GM19372 (cell line): ENCODE measurements around the gene ATP6V1F.

Experiments
- ATAC-seq: cut with Tn5 transposase; IDR thresholded peaks from one replicate; pipeline ENCODE4 v1.9.1; 2021; ENCODE audit warnings: mild to moderate bottlenecking, low read depth, moderate library complexity; ENCODE audit not compliant: unreplicated experiment

The ATP6V1F gene

GRCh38 chr7:128881458-128882125, 18.9 kb downstream of the ATP6V1F start:
- no peak for ATAC-seq

GRCh38 chr7:128882134-128882533, 19.5 kb downstream of the ATP6V1F start:
- ATAC-seq: no peak

- ATAC-seq: no peak
Observed at GRCh38 chr7:128883622-128884448, 21.2 kb downstream of the ATP6V1F start.

- ATAC-seq: no peak
Observed at GRCh38 chr7:128884561-128885369, 22.1 kb downstream of the ATP6V1F start.

GRCh38 chr7:128885370-128886187, 22.9 kb downstream of the ATP6V1F start:
- ATAC-seq: no peak

- ATAC-seq: no peak
Observed at GRCh38 chr7:128886391-128887168, 23.9 kb downstream of the ATP6V1F start.

- ATAC-seq: no peak
Observed at GRCh38 chr7:128887169-128888038, 24.7 kb downstream of the ATP6V1F start.

- ATAC-seq: no peak
Observed at GRCh38 chr7:128888039-128888755, 25.5 kb downstream of the ATP6V1F start.

- ATAC-seq: no peak
Observed at GRCh38 chr7:128888756-128889095, 26.1 kb downstream of the ATP6V1F start.

GRCh38 chr7:128889121-128889520, 26.5 kb downstream of the ATP6V1F start:
- no peak for ATAC-seq

- ATAC-seq: no peak
Observed at GRCh38 chr7:128890306-128891109, 27.9 kb downstream of the ATP6V1F start.

GRCh38 chr7:128891110-128891941, 28.7 kb downstream of the ATP6V1F start:
- no peak for ATAC-seq

- no peak for ATAC-seq
Observed at GRCh38 chr7:128891942-128892269, 29.2 kb downstream of the ATP6V1F start.

GRCh38 chr7:128892521-128893250, 30.0 kb downstream of the ATP6V1F start:
- no peak for ATAC-seq

GRCh38 chr7:128893251-128894100, 30.8 kb downstream of the ATP6V1F start:
- ATAC-seq: no peak
